ENCODE measurements around the gene CLEC1B.
"Not testable (repeated sequence)": the region's sequence is repeated elsewhere in the genome, so short reads cannot be mapped to it uniquely, and the experiment has no call there.

The CLEC1B gene

DNA sequence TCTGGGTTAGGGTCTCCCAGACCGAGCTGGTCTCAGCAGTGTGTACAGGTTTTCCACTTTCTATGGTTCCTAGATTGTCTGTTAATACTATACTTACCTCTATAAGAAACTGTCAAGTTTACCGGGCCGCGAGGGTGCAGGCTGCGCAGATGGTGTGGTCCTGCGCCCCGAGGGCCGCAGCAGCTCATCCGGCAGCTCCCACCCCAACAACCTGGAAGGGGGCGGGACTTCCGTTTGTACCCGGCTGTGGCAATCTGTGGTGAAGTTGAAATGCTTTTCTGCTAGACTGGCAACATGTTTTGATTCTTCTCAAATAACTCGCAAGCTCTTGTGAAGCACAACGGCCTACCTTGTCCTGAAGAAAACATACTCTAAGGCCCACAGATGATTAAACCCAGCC lies 31.5 kb upstream of the CLEC1B start, which contains the start of gene CLEC9A:
CLEC9A (plus strand) TSS at position 237 of the 400 bp plus-strand sequence. CDS start 22,006 bp downstream, outside the sequence.
- TF ChIP-seq, protein P1, sequence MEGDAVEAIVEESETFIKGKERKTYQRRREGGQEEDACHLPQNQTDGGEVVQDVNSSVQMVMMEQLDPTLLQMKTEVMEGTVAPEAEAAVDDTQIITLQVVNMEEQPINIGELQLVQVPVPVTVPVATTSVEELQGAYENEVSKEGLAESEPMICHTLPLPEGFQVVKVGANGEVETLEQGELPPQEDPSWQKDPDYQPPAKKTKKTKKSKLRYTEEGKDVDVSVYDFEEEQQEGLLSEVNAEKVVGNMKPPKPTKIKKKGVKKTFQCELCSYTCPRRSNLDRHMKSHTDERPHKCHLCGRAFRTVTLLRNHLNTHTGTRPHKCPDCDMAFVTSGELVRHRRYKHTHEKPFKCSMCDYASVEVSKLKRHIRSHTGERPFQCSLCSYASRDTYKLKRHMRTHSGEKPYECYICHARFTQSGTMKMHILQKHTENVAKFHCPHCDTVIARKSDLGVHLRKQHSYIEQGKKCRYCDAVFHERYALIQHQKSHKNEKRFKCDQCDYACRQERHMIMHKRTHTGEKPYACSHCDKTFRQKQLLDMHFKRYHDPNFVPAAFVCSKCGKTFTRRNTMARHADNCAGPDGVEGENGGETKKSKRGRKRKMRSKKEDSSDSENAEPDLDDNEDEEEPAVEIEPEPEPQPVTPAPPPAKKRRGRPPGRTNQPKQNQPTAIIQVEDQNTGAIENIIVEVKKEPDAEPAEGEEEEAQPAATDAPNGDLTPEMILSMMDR (IDR thresholded peaks at IDR 0.05; ENCODE audit: low read depth, low read length): no peak

DNA sequence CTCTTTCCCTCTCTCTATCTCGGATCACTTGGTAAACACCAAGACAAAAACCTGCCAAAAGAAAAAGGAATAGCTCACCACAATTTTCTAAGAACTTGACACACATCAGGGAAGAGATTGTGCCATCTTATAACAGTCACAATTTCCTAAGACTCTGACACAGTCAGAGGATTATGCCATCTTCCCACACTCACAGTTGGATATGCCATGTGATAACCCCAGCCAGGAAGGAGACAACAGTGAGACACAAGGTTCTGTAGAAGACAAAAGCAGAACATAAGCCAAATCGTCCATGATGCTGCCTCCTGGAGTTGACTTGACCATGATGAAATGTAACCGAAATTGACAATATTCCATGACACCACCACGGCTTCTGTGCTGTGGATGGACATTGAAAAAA lies 28.8 kb upstream of the CLEC1B start:
- no peak overlapping the region for H3K4me3 ChIP-seq (replicated peaks in 1 of 2; ENCODE audit: low read depth in 2 of 2, low read length in 2 of 2)
- DNase-seq (ENCODE audit: low read depth in 2 of 2): peak in 1 of 2 donors; percentile 59
- TF ChIP-seq, protein P1 (IDR thresholded peaks at IDR 0.05; ENCODE audit: low read depth, low read length): no peak

More for the DNA sequence above, 31.5 kb upstream of the CLEC1B start, which contains the start of gene CLEC9A:
- no peak within 1 kb of the TSS for H3K4me3 ChIP-seq (replicated peaks in 1 of 2; ENCODE audit: low read depth in 2 of 2, low read length in 2 of 2)
- DNase-seq (ENCODE audit: low read depth in 2 of 2): no peak

DNA sequence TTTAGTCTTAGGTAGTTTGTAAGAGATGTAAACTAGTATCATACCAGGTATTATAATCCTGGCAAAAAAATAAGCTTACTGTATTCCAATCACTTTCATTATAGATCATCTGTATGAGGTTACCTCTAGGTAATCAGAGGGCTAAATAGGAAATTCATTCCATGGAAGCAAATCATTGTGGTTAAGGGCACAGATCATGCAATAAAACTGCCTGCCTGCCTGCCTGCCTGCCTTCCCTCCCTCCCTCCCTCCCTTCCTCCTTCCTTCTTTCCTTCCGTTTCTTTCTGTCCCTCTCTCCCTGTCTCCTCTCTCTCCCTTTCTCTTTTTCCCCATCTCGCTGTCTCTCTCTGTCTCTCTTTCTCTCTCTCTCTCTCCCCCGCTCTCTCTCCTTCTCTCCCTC lies 28.4 kb upstream of the CLEC1B start:
- TF ChIP-seq, protein P1 (IDR thresholded peaks at IDR 0.05; ENCODE audit: low read depth, low read length): no peak
- no peak for DNase-seq (ENCODE audit: low read depth in 2 of 2)
- H3K4me3 ChIP-seq (replicated peaks in 1 of 2; ENCODE audit: low read depth in 2 of 2, low read length in 2 of 2): no peak overlapping the region

DNA sequence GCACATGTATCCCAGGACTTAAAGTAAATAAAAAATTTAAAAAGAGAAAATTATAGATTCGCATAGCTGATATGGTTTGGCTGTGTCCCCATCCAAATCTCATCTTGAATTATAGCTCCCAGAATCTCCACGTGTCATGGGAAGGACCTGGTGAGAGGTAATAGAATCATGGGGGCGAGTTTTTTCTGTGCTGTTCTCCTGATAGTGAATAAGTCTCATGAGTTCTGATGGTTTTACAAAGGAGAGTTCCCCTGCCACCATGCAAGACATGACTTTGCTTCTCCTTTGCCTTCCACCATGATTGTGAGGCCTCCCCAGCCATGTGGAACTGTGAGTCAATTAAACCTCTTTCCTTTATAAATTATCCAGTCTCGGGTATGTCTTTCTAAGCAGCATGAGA lies 27.7 kb upstream of the CLEC1B start:
- DNase-seq (ENCODE audit: low read depth in 2 of 2); H3K4me3 ChIP-seq (replicated peaks in 1 of 2; ENCODE audit: low read depth in 2 of 2, low read length in 2 of 2): not testable (repeated sequence)

DNA sequence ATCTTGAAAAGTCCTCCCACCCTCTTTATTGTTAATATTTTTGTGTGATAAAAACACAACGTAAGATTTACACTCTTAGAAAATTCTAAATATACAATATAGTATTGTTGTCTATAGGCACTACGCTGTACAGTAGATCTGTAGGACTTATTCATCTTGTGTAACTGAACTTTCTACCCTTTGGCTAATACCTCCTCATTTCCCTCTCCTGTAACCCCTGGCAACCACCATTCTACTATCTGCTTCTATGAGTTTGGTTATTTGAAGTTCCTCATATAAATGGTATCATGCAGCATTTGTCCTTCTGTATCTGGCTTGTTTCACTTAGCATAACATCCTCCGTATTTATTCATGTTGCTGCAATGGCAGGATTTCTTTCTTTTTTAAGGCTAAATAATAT lies 26.3 kb upstream of the CLEC1B start:
- no peak overlapping the region for H3K4me3 ChIP-seq (replicated peaks in 1 of 2; ENCODE audit: low read depth in 2 of 2, low read length in 2 of 2)
- TF ChIP-seq, protein P1 (IDR thresholded peaks at IDR 0.05; ENCODE audit: low read depth, low read length): no peak
- DNase-seq (ENCODE audit: low read depth in 2 of 2): no peak

DNA sequence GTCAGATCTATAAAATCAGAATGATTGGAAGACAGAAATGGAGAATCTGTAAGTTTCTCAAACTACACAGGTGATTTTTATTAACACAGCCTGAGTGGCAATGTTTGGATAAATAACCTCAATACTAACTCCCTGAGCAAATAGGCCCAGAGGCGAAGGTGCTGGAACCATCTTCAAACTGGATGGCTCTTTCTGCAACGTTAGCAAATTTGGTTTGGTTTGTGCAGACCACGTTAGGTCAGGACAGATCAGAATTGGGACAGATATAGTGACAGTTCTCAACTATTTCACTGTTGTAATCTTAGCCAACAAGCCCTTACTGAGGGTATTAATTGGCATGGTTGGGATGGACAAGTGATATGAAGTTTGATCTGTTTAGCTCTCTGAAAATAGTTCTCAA lies 22.4 kb upstream of the CLEC1B start:
- TF ChIP-seq, protein P1 (IDR thresholded peaks at IDR 0.05; ENCODE audit: low read depth, low read length): no peak
- H3K4me3 ChIP-seq (replicated peaks in 1 of 2; ENCODE audit: low read depth in 2 of 2, low read length in 2 of 2): no peak overlapping the region
- DNase-seq (ENCODE audit: low read depth in 2 of 2): no peak

DNA sequence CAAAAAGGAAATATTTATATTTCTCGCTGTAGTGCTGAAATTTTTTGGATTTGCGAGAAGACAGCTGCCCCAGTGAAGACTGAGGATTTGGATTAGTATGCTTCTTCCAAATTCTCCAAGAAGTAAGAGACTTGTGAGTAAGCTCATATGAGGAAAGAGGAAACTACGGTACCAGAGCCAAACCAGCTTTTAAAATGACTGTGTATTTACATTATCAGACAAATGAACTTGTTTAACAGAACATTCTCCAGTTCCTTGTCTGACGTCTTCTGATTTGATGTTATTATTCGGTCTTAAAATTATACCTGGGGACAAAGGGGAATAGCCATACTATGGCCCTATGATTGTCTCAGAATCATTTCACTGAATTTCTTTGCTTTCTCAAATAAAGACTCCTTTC lies 19.5 kb upstream of the CLEC1B start:
- TF ChIP-seq, protein P1 (IDR thresholded peaks at IDR 0.05; ENCODE audit: low read depth, low read length): no peak
- DNase-seq (ENCODE audit: low read depth in 2 of 2): peak in 1 of 2 donors; percentile 54
- no peak overlapping the region for H3K4me3 ChIP-seq (replicated peaks in 1 of 2; ENCODE audit: low read depth in 2 of 2, low read length in 2 of 2)
